ENCODE measurements around the gene SHISA2. TPM values are rescaled to one million over a fixed set of nuclear protein-coding genes. Genes with fewer than 3 reads are reported as not detected.

The SHISA2 gene
- total RNA-seq, 1 experiment from 2014 or later = 1.2 TPM

- intact Hi-C loops (cut with micrococcal nuclease) = no loop called here
- Mint-ChIP-seq H3K9me3 (ENCODE audit: unreplicated experiment) (no peaks in the 10 kb centered on the region), H3K27me3 (ENCODE audit: insufficient read depth, unreplicated experiment) (no peaks in the 10 kb centered on the region), H3K4me1 (ENCODE audit: insufficient read depth, unreplicated experiment) (peaks cover 8% of the 10 kb centered on the region), H3K27ac (ENCODE audit: low read depth, unreplicated experiment) (no peak overlapping the region), H3K36me3 (ENCODE audit: insufficient read depth, unreplicated experiment) (no peaks in the 10 kb centered on the region), H3K4me3 (ENCODE audit: unreplicated experiment) (no peak overlapping the region)
- CTCF ChIA-PET = no interaction called here
- no peak for TF ChIP-seq CTCF (IDR thresholded peaks at IDR 0.05; ENCODE audit: unreplicated experiment)
- BruUV-seq (replicated peaks) = no TSS peak
- POLR2A ChIA-PET = interaction anchor here (1.3 kb wide), 1 partner anchor 18 kb away, joined by 4 read pairs; no protein-coding TSS in a partner anchor
- no peak for DNase-seq (ENCODE audit: unreplicated experiment)
Observed at GRCh38 chr13:26011996-26012821, 39.6 kb downstream of the SHISA2 start.

GRCh38 chr13:26011208-26011573, 40.6 kb downstream of the SHISA2 start:
- Mint-ChIP-seq H3K36me3 (ENCODE audit: insufficient read depth, unreplicated experiment) (no peaks in the 10 kb centered on the region), H3K27ac (ENCODE audit: low read depth, unreplicated experiment) (no peak overlapping the region), H3K27me3 (ENCODE audit: insufficient read depth, unreplicated experiment) (no peaks in the 10 kb centered on the region), H3K4me3 (ENCODE audit: unreplicated experiment) (no peak overlapping the region), H3K4me1 (ENCODE audit: insufficient read depth, unreplicated experiment) (peaks cover 8% of the 10 kb centered on the region), H3K9me3 (ENCODE audit: unreplicated experiment) (no peaks in the 10 kb centered on the region)
- TF ChIP-seq CTCF (IDR thresholded peaks at IDR 0.05; ENCODE audit: unreplicated experiment) = no peak
- DNase-seq (ENCODE audit: unreplicated experiment) = no peak
- BruUV-seq (replicated peaks) = no TSS peak
- CTCF ChIA-PET = no interaction called here
- POLR2A ChIA-PET = interaction anchor here (1.3 kb wide), 1 partner anchor 17 kb away, joined by 4 read pairs; no protein-coding TSS in a partner anchor
- intact Hi-C loops (cut with micrococcal nuclease) = no loop called here

- Mint-ChIP-seq H3K36me3 (ENCODE audit: insufficient read depth, unreplicated experiment) (no peaks in the 10 kb centered on the region), H3K4me3 (ENCODE audit: unreplicated experiment) (no peak overlapping the region), H3K27me3 (ENCODE audit: insufficient read depth, unreplicated experiment) (no peaks in the 10 kb centered on the region), H3K9me3 (ENCODE audit: unreplicated experiment) (peaks cover under 1% of the 10 kb centered on the region), H3K27ac (ENCODE audit: low read depth, unreplicated experiment) (no peak overlapping the region), H3K4me1 (ENCODE audit: insufficient read depth, unreplicated experiment) (peaks cover 8% of the 10 kb centered on the region)
- CTCF ChIA-PET = interaction anchor here (0.6 kb wide), 2 partner anchors 16 to 160 kb away, joined by 3 read pairs; no protein-coding TSS in a partner anchor
- no peak for TF ChIP-seq CTCF (IDR thresholded peaks at IDR 0.05; ENCODE audit: unreplicated experiment)
- DNase-seq (ENCODE audit: unreplicated experiment) = no peak
- POLR2A ChIA-PET = no interaction called here
- BruUV-seq (replicated peaks) = no TSS peak
- intact Hi-C loops (cut with micrococcal nuclease) = no loop called here
Observed at GRCh38 chr13:26010487-26011207, 41.2 kb downstream of the SHISA2 start.

Measured in MCF 10A (cell line).